Head of caudate nucleus (tissue), 42 donors: ENCODE data around the gene ALG12.
"Not testable (repeated sequence)": the region's sequence is repeated elsewhere in the genome, so short reads cannot be mapped to it uniquely, and the experiment has no call there.

Source experiments
- DNase-seq, 42 donors: peaks; one replicate each; pipeline versions ENCODE4 v3.0.0 to v3.0.0-alpha.2; 2020 to 2021; ENCODE audit warnings: mixed read lengths in 7 of 42
- intact Hi-C: fragments of 100-400 bp; cut with DNase I; formaldehyde crosslinking; loops from one replicate; pipeline ENCODE4 v1.15.0; 2022

ALG12 gene

DNA sequence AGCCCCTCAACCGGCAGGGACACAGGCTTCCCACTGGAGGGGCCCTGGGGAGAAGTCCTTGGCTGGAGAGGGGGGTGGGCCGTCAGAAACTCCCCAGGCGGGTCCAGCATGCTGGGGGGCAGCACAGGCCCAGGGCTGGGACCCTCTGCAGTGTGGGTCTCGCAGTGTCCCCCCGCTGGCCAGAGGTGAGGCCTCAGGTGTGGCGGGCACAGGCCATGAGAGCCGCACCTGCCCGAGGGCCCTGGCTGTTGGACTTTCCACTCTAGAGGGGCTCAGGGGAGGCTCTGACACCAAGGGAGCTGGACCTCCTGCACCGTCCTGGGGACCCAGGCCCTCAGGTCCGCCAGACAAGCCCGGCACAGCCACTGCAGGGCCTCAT lies 31.7 kb upstream of the ALG12 start:
- no peak for DNase-seq
- intact Hi-C loops, result no loop called here

DNA sequence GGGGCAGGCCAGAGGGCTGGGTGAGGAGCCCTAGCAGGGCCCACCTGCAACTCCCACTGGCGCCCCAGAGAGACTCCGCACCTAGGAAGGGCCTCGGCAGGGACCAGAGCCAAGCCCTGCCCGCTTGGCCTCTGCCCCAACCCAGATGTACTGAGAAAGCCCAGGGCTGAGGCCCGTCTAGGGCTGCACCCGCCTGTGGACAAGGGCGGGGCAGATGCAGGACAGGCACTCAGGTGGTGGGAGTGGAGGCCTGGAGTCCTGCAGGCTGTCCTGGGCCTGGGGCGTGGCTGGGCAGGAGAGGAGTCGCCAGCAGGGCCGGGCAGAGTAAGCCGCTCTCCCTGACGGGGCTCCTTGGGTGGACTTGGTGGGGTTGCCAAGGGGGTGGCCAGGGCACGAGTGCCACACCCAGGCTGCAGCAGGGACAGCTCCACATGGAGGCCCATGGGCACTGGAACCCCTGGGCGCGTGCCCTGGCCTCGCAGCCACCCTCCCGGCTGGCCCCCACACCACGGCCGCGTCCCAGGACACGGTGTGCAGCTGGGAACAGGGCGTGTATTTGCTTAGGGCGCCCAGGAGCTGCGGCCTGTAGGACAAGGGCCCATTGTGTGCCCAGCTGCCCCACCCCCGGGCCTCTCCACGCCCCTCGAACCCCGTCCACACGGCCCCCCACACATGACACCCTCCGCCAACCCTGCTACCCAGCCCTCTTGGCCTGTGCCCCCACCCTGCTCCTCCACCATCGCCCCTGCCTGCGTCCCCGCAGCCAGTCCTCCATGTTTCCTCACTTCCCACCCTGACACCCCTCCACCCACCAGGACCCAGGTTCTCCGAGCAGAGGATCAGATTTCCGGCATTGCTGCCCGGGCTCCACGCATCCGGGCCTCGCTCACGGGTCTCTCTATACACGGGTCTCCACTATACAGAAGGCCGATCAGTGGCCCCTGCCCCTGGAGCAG lies 31.0 kb upstream of the ALG12 start:
- DNase-seq, result no peak

DNA sequence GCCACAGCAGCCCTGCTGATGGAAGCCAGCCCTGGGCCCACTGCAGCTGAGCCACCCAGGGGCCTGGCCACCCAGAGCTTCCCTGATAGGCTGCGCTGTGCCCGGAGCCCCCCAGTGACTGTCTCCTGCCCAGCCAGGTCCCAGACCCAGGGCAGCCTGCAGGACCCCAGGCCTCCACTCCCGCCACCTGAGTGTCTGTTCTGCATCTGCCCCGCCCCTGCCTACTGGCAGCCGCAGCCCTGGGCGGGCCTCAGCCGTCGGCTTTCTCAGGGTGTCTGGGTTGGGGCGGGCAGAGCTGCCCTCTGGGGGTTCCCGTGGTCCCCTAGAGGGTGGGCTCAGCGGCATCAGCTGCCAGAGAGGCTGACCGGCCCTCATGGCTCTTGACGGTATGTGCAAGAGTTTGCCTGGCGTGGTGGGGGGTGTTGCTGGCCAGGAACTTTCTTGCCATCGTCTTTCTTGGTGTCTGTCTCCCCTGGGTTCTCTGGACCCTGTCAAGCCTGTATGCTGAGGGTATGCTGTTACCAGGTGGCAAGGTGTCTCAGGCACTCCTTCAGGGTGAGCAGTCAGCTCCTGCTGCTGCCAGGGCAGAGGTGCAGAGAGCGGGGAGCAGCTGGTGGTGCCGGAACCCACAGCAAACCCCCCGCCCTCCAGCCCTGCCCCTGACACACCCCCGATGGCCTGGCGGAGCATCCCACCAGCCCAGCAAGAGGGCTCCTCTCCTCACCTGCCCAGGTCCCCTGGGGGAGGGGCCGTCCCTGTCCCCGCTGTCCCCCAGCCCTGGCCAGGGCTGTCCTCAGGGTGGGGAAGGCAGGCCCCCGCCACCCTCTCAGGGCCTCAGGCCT lies 30.1 kb upstream of the ALG12 start:
- intact Hi-C loops, result no loop called here

More for the DNA sequence above, 31.0 kb upstream of the ALG12 start:
- intact Hi-C loops, result no loop called here

DNA sequence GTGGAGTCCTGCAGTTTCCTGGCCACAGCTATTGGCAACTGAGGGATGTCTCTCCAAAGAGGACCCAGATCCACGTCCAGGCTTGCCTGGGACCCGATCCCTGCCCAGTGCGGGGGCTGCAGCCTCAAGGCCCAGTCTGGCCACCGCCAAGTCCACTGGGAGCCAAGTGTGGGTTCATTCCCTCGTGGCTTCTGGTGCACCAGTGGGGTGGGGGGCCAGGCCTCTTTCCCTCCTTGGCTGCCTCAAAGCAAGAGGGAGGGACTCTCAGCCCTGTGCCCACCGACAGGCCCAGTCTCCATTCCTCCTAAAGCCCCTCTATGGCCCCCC lies 29.0 kb upstream of the ALG12 start:
- intact Hi-C loops, result no loop called here
- no peak for DNase-seq

More for the DNA sequence above, 30.1 kb upstream of the ALG12 start:
- DNase-seq, result no peak

DNA sequence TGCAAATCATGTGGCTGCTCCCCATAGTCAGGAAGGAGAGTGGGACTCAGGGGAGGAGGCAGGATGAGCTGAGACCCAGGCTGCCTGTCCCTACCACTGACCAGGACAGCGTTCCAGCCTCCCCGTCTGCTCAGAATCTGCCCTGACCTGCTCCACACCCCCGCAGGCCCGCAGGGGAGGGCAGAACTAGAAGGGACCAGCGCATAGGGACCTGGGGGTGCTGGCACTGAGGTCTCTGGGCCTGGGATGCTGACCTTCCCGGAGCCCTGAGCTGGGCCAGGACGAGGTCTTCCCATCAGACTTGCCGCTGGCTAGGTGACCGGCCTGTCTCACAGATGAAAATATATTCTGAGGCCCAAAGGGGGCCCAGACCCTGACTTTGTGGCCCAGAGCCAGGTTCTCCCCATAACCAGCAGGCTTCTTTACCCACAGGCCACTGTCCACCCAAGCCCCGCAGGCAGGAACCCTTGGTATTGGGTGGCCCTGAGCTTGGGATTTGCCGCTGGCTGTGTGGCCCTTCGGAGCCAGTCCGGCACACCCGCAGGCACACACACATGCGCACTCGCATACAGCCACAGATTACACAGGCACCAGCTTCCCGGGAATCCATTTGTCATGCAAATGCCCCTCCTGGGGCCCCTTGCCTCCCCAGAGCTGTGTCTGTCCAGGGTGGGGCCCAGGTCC lies 28.5 kb upstream of the ALG12 start:
- intact Hi-C loops, result no loop called here
- DNase-seq, result no peak

DNA sequence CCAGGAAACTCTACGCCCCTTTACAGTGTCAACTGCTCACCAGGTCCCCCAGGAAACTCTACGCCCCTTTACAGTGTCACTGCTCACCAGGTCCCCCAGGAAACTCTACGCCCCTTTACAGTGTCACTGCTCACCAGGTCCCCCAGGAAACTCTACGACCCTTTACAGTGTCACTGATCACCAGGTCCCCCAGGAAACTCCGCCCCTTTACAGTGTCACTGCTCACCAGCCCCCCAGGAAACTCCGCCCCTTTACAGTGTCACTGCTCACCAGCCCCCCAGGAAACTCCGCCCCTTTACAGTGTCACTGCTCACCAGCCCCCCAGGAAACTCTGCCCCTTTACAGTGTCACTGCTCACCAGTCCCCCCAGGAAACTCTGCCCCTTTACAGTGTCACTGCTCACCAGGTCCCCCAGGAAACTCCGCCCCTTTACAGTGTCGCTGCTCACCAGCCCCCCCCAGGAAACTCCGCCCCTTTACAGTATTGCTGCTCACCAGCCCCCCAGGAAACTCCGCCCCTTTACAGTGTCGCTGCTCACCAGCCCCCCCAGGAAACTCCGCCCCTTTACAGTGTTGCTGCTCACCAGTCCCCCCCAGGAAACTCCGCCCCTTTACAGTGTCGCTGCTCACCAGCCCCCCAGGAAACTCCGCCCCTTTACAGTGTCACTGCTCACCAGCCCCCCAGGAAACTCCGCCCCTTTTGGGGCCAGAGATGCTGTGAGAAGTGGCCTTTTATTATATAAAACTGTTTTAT lies 27.0 kb upstream of the ALG12 start:
- intact Hi-C loops, DNase-seq: not testable (repeated sequence)

DNA sequence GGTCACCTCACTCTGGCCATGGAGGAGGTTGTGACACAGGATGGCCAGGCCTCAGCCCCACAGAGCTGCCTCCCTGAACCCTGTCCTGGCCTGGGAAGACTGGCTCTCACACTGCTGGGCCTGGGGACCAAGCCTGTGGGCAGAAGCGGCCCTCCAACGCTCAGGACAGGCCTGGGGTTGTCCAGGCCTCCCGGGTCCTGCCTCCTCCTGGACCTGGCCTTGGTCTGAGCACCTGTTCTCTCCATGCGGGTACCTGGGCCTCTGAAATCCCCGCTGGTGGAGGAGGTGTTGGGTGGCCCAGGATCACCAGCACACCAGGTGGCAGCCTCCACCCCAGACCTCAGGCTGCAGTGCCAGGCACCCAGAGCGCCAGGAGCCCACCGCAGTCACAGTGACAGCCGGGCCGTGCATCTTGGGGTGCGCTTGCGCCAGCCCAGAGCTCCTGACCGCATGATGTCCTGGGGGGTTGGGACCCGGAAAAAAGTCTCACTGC lies 26.2 kb upstream of the ALG12 start:
- intact Hi-C loops, result no loop called here

DNA sequence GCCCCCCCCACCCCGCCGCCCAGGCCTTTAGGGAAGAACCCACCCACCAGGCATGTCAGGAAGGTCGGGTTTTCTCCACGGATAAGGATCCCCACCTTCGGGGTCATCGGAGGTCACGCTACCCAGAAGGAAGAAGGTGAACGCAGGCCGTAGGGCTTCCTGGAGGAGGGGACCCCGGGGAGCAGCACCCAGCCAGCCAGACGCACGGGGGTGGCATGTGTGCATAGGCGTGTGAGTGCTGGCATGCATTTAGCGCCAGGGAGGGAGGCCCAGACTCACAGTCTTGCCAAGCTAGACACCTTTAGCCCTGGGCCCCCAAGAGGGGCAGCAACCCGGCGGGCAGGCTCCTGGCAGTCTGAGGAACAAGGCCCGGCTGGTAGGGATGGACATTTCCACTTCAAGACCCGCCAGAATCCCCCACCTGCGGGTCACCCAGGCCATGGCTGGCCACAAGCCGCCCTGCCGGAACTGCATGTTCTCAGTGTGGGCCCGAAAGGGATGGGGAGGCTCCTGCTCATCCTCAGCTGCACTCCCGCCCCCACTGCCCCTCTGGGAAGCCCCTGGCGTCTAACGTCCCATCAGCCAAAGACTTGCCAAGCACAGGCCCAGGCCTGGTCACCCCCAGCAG lies 25.6 kb upstream of the ALG12 start:
- DNase-seq, result no peak
- intact Hi-C loops, result no loop called here

More for the DNA sequence above, 26.2 kb upstream of the ALG12 start:
- no peak for DNase-seq

DNA sequence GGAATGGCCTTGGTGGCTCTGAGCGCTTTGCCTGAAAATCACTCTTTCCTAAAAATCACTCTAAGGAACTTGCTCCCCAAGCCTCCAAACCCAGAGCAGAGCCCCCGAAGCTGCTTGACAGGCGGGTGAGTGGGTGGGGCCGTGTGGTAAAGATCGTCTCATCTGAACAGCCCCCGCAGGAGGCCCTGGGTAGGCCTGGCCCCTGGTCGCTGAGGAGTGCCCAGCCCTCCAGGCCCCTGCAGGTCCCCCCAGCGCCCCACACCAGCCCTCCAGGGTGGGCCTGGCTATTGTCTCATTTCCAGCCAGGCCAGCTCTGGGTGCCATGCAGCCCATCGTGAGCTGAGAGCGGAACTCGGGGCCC lies 25.1 kb upstream of the ALG12 start:
- intact Hi-C loops, result no loop called here
- DNase-seq, result no peak

DNA sequence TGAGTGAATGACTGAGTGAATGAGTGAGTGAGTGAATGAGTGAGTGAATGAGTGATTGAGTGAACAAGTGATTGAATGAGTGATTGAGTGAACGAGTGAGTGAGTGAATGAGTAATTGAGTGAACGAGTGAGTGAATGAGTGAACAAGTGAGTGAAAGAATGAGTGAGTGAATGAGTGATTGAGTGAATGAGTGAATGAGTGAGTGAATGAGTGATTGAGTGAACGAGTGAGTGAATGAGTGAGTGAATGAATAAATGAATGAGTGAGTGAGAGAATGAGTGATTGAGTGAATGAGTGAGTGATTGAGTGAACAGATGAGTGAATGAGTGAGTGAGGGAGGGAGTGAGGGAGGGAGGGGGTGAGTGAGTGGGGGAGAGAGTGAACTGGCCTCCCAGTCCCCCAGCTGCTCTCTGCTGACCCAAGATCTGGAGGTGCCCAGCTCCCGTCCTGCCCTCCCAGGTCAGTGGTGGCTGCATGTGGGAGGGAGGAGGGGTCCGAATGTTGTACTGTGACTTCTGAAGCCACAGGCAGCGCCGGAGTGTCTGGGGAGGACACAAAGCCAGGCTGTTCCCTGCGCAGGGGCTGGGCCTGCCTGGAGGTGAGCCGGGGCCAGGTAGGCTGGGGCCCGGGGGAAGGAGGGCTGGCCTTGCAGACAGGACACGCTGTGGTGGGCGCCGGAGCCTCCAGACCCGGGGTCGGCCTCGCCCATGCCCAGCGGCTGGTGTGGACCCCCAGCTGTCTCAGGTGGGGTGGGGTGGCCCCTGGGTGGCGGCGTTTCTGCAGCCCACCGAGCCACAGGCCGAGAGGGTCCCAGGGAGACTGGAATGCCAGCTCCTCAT lies 24.5 kb upstream of the ALG12 start:
- no peak for DNase-seq
- intact Hi-C loops, result no loop called here

DNA sequence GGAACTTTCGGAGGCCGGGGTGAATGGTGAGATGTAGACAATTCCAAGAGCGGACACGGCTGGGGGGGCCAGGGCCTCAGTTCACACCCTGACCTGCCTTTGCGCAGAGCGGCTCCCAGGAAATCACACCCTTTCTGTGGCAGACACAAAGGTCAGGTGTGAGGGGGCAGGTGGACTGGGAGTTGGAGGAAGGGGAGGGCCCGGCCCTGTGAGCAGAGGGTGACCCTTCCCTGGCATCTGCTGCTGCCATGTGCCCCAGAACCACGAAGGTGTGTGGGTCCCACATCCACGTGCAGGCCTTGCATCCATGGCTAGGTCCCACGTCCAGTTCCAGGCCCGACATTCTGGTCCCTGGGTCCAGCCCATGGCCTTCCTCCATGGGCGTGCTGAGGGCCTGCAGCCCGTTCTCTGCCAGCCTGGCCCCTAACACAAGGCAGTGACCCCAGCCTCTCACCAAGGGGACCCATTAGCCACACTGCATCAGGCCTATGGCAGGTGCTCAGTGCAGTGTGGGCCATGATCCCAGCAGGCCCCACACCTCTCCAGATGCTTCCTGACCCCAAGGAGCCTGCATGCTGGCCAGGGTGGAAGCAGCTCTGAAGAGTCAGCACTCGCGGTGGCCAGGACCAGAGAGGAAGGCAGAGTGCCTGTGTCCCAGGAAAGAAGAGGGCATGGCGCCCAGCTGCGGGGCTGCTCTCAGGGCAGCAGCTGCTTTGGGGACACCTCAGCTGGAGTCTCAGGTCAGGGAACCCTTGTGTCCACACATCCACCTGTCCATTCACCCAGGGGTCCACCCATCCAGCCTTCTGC lies 23.5 kb upstream of the ALG12 start:
- intact Hi-C loops, result no loop called here
- DNase-seq, result no peak

DNA sequence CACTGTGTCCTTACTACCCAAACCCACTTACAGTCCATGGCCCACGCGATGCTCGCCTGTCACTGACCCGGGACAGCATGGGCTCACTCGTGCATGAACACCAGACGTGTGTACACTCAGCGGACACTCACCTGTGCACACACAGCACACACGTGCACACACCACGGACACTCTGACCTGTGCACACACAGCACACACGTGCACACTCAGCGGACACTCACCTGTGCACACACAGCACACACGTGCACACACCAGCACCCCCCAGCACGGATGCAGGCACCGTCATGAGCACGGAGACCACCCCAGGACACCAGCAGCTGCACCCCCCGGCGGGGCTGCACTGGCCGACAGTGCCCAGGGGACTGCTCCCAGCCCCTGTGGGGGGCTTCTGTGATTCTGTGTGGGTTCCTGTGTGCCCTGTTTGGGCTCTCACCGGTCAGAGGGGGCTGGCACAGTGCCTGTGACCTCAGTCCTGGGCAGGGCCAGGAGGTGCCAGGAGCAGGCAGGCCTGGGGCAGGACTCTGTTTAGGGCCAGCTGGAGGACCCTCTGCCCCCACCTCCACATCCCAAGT lies 20.4 kb upstream of the ALG12 start:
- no peak for DNase-seq
- intact Hi-C loops, result loop anchor here (10.0 kb wide), 1 partner anchor 56 kb away; no protein-coding TSS in a partner anchor

DNA sequence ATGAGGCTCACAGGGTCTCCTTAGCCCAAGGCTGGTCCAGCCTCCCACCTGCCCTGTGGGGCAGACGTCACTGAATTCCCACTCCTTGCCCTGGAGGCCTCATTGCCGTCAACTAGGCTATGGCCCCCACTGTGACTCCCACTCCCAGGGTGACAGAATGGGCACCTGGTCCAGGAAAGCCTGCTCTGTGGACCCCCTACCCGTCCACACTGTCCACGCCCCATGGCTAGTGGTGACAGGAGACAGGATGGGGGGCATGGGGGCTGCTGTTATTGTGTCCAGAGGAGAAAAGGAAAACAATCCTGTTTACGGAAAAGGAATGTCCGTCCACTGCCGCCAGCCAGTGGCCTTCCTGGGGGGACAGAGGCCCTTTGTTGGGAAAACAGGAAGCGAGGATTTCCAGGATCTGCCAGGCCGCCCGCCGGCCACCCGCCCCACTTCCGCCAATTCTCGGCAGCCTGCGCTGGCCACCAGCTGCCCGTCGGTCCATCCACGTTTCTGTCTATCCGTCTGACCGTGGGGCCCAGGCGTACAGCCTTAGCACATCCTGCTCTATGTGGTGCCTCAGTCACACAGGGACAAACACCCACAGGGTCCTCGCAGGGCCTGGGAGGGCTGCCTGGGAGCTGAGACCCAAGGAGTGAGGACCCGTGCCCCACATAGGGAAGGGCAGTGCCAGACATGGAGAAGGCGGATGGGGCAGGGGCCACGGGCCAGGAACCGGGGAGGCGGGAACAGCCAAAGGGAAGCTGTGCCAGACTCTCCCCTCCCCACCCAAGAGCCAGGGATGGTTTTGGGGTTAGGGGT lies 19.7 kb upstream of the ALG12 start:
- intact Hi-C loops, result loop anchor here (10.0 kb wide), 1 partner anchor 57 kb away; no protein-coding TSS in a partner anchor
- peak in 41 of 42 donors; percentile 55 to 93 (median 76) for DNase-seq

DNA sequence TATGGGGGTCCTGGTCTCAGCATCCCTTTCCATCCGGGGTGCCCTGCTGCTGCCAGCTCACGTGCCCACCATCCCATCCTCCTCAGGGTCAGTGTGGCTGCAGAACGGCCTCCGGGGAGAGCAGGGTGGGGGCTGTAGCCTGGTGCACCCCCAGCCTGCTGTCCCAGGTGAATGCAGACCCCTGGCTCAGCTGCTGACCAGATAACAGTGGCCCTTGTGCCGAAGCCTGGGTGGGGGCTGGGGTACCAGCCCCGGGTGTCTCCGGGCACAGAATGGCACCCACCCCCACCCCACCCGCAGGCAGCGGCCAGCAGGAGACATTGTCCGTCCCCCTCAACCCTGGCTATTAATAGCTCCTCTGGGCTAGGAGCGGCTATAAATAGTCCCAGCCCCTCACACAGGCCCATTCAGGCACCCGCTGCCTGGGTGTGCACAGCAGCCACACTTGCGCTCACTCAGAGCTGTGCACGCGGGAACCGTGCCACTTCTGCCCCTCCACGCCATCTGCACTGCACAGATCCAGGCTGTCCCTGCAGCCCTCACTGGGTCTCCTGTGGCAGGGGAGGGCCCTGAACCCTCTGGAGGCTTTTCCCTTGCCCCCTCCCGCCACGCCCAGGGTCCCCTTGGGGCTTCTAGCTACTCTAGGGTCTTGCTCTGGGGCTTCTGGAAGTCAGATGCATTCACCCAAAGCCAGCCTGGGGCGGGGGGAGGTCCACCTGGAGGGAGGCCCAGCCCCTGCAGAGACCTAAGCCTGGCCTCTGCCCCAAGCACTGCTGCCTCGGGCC lies 18.9 kb upstream of the ALG12 start:
- intact Hi-C loops, result loop anchor here (10.0 kb wide), 1 partner anchor 58 kb away; no protein-coding TSS in a partner anchor
- DNase-seq, result peak; percentile 60 to 95 (median 80)
